Coronary artery (tissue), 2 donors: Measurements from ENCODE around the gene NRAP.

Experiments used
- DNase-seq: peaks from one replicate; pipeline ENCODE4 v3.0.0-alpha.2; 2017; ENCODE audit warnings: low spot score
- H3K27ac ChIP-seq, 2 donors: fragments of 200-600 bp; sonication (generic); one replicate each; pipeline ENCODE4 v1.5.1; 2016 to 2019
- H3K4me3 ChIP-seq: fragments of 200-600 bp; sonication (generic); 2 replicates; pipeline ENCODE4 v1.5.1; 2016; ENCODE audit warnings: mild to moderate bottlenecking, moderate library complexity
- CTCF ChIP-seq: fragments of 200-600 bp; sonication (generic); IDR thresholded peaks from one replicate; pipeline ENCODE4 v1.5.1; 2019; ENCODE audit warnings: antibody characterized with exemption

NRAP gene

GRCh38 chr10:113641702-113642101 is 22.1 kb downstream of the NRAP start:
- Histone ChIP-seq H3K27ac (no peak overlapping the region), H3K4me3 (no peak overlapping the region)
- no peak for TF ChIP-seq CTCF
- no peak for DNase-seq

- no peak for DNase-seq
- Histone ChIP-seq H3K4me3 (no peak overlapping the region), H3K27ac (no peak overlapping the region)
- TF ChIP-seq CTCF = no peak
Observed at GRCh38 chr10:113639966-113640365, 23.9 kb downstream of the NRAP start.

- H3K27ac ChIP-seq = no peak overlapping the region
Observed at GRCh38 chr10:113631684-113632367, 32.0 kb downstream of the NRAP start.

GRCh38 chr10:113630929-113631533 is 32.8 kb downstream of the NRAP start:
- no peak overlapping the region for H3K27ac ChIP-seq
- H3K4me3 ChIP-seq = no peak overlapping the region
- no peak for TF ChIP-seq CTCF
- DNase-seq = no peak

More at GRCh38 chr10:113631684-113632367, 32.0 kb downstream of the NRAP start:
- no peak overlapping the region for H3K4me3 ChIP-seq
- no peak for DNase-seq
- no peak for TF ChIP-seq CTCF

GRCh38 chr10:113628607-113629153 is 35.2 kb downstream of the NRAP start:
- Histone ChIP-seq H3K4me3 (no peak overlapping the region), H3K27ac (no peak overlapping the region)
- TF ChIP-seq CTCF = no peak
- DNase-seq = no peak

GRCh38 chr10:113627836-113628235 is 36.0 kb downstream of the NRAP start:
- no peak overlapping the region for H3K27ac ChIP-seq
- no peak for DNase-seq
- no peak overlapping the region for H3K4me3 ChIP-seq
- TF ChIP-seq CTCF = no peak

DNA sequence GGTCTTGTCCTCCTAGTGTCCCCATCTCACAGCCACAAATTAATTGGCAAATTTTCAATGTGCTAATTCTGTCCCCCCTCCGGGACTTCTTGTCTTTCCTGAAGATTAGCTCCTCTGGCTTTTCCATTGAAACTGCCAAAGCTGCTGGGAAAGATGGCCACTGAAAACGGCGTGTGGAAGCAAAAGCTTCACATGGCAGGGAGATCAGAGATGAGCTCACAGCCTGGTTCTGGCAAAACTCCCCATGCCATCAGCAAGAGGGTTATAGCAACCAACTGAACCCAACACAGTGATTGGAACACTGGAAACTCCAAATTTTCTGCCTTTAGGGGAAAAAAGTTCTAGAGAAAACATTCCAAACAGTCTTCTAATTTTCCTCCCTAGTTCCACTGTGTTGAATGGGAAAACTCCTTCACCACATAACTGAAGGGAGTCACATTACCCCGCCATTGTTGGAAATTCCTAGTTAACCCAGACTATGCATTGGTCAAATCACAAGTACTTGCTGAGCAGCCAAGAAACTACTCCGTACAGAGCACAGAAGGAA is 37.0 kb downstream of the NRAP start:
- no peak overlapping the region for H3K4me3 ChIP-seq
- no peak overlapping the region for H3K27ac ChIP-seq
- no peak for TF ChIP-seq CTCF
- no peak for DNase-seq
